Measurements from ENCODE around the gene CKB.

DNA sequence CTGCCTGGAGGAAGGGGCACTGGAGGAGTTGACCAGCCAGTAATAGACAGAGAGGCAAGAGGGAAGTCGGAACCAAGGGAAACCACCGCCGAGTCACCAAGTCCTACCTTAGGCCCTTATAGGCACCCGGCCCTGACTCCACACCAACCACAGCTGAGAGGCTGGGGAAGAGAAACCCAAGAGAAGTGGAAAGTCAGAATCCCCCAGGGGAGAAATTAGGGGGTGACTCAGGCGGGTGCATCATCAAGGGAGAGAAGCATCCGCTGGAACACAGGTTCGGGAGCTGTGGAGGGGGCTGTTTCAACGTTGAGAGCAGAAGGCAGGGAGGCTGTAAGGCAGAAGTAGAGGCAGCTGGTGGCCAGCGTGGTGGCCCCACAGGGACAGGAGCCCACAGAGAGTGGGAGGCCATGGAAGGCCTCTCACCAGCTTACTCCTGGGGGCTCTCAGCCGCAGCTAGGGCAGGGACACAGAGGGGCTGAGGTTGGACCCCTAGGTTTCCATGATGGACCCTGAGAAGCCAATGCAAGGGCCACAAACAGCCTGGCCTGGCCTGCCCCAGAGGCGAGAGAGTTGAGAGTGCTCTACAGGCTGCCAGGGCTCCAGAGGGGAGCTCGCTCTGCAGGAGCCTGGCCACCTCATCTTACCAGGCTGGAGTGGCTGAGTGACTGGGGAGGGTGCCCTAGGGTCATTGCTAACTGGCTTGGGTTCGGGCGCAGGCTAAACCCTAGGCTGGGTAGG, 4.9 kb upstream of the CKB start:
- TF ChIP-seq POLR2A (IDR thresholded peaks at IDR 0.05; ENCODE audit: low read depth, low read length) (no peak), TAF1 (IDR thresholded peaks at IDR 0.05; ENCODE audit: borderline replicate concordance, low read depth, low read length) (no peak)

Data from GM12892 (cell line).